ENCODE data around the gene C1orf159. TPM values are rescaled to one million over a fixed set of nuclear protein-coding genes. Genes with fewer than 3 reads are reported as not detected.
"Not testable (repeated sequence)": the region's sequence is repeated elsewhere in the genome, so short reads cannot be mapped to it uniquely, and the experiment has no call there.

Gene C1orf159
- total and polyA plus RNA-seq, 2 of the 8 experiments (the other 6 are each of a cell fraction or from before 2014, with no cell fraction given), result 10.0 to 10.9 TPM

DNA sequence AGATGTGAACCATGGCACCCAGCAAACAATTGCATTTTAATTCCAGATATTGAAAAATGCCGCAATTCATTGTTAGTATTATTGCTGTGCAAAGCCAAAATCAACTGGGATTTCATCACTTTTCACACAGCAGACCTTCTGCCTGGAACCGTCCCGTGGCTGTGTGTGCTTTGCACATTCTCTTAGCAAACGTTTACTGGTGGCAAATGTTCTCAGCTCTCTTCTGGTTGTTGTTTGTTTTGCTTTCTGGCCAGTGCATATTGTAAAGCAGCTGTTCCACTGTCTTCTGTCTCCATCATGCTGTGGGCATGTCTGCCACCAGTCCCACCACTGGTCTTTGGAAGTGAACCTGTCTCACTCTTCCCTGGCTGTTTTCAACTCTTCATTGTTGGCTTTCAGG, 38.0 kb upstream of the C1orf159 start (continued):
- TF ChIP-seq RNF2 (IDR thresholded peaks at IDR 0.05; ENCODE audit: borderline replicate concordance, low read depth, low read length, missing control alignments, poor library complexity, severe bottlenecking), result no peak
- no peak for TF ChIP-seq RAD21 (IDR thresholded peaks at IDR 0.05 in 1 of 2, conservative IDR thresholded peaks at IDR 0.05 in 1 of 2; ENCODE audit: low read depth in 2 of 2, low read length in 2 of 2)
- TF ChIP-seq MAFK (IDR thresholded peaks at IDR 0.05; ENCODE audit: low read depth, low read length), result no peak
- no peak for TF ChIP-seq CREB1 (IDR thresholded peaks at IDR 0.05)
- no peak for TF ChIP-seq SP1 (IDR thresholded peaks at IDR 0.05; ENCODE audit: low read depth, low read length)
- no peak for TF ChIP-seq RXRA (IDR thresholded peaks at IDR 0.05; ENCODE audit: insufficient read depth, low read depth, low read length)
- no peak for TF ChIP-seq BRCA1 (IDR thresholded peaks at IDR 0.05; ENCODE audit: low read depth, low read length)

DNA sequence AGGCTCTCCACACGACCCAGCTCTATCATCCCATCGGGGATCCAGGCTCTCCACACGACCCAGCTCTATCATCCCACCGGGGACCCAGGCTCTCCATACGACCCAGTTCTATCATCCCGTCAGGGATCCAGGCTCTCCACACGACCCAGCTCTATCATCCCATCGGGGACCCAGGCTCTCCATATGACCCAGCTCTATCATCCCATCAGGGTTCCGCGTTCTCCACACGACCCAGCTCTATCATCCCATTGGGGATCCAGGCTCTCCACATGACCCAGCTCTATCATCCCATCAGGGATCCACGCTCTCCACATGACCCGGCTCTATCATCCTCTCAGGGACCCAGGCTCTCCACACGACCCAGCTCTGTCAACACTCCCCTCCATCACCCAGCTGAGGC, 37.3 kb upstream of the C1orf159 start:
- H3K9me3 ChIP-seq (ENCODE audit: insufficient read depth in 2 of 2, low read depth in 1 of 2, low read length in 1 of 2), result peaks cover 10% of the 10 kb centered on the region in 2 experiments; a peak in 3 of 4 replicates
- H2AFZ ChIP-seq (ENCODE audit: low read length); H3K27me3 ChIP-seq (replicated peaks in 1 of 4; ENCODE audit: control insufficient read depth in 3 of 4, extremely low read depth in 1 of 4, insufficient read depth in 3 of 4, low read length in 3 of 4); H3K36me3 ChIP-seq (ENCODE audit: control insufficient read depth in 2 of 4, insufficient read depth in 4 of 4, low read length in 3 of 4); H3K23ac ChIP-seq (ENCODE audit: insufficient read length); DNase-seq (ENCODE audit: low read depth in 1 of 2, low spot score in 2 of 2); H4K8ac ChIP-seq (ENCODE audit: extremely low read depth, insufficient read depth, low read length); H2AK5ac ChIP-seq (ENCODE audit: low read depth, low read length); H3K4me2 ChIP-seq (ENCODE audit: insufficient read depth in 1 of 2, low read depth in 2 of 2, low read length in 2 of 2); H2BK12ac ChIP-seq (ENCODE audit: low read depth, low read length); H3K79me1 ChIP-seq (ENCODE audit: low read depth, low read length); POLR2A ChIA-PET (ENCODE audit: partially characterized antibody); H4K91ac ChIP-seq (replicated peaks; ENCODE audit: insufficient read length, low read length); H2BK5ac ChIP-seq (ENCODE audit: low read depth, low read length); H3K27ac ChIP-seq (ENCODE audit: low read depth, low read length); H3K9ac ChIP-seq (replicated peaks in 1 of 4; ENCODE audit: extremely low read depth in 1 of 4, low read depth in 3 of 4, low read length in 3 of 4); H2BK15ac ChIP-seq (ENCODE audit: low read length); H3K14ac ChIP-seq (ENCODE audit: insufficient read length); H4K20me1 ChIP-seq (replicated peaks in 1 of 2; ENCODE audit: control insufficient read depth in 1 of 2, insufficient read depth in 2 of 2, low read length in 2 of 2); H4K5ac ChIP-seq (ENCODE audit: insufficient read length, low read depth, low read length); H2BK120ac ChIP-seq (replicated peaks; ENCODE audit: low read depth, low read length); H3K56ac ChIP-seq (replicated peaks; ENCODE audit: insufficient read length, low read depth, low read length); H3K4me1 ChIP-seq (replicated peaks in 1 of 4; ENCODE audit: control insufficient read depth in 3 of 4, insufficient read depth in 4 of 4, low read length in 3 of 4); H2BK20ac ChIP-seq (ENCODE audit: low read length); H3K18ac ChIP-seq (ENCODE audit: extremely low read depth, low read length); H3K4ac ChIP-seq (replicated peaks; ENCODE audit: insufficient read length, low read depth, low read length); H3K79me2 ChIP-seq (ENCODE audit: control insufficient read depth in 1 of 2, insufficient read depth in 2 of 2, low read length in 2 of 2); H3K4me3 ChIP-seq (ENCODE audit: extremely low read depth in 1 of 4, insufficient read depth in 2 of 4, low read depth in 3 of 4, low read length in 4 of 4); H3K23me2 ChIP-seq (ENCODE audit: low read depth, low read length); FAIRE-seq: not testable (repeated sequence)
- CTCF ChIA-PET (ENCODE audit: partially characterized antibody), result interaction anchor here (0.7 to 2.2 kb wide), 6 partner anchors 16 to 128 kb away, joined by 3 to 8 read pairs (median 4); partner anchors contain the start of gene TTLL10
- WGBS, 2 experiments (ENCODE audit: extremely low coverage in 1 of 2, insufficient coverage in 1 of 2, insufficient read length in 1 of 2, insufficient replicate concordance in 2 of 2, low coverage in 1 of 2, low lambda C conversion rate in 2 of 2, missing lambda C conversion rate in 1 of 2), result 86% methylated on average over 12 of the region's 14 CpGs; no CpG with 5 or more reads in 1 of the 2 experiments

Measured in H1 (cell line).